HL-60 (cell line): ENCODE data around the gene RNF167.

Experiments
- GABPA ChIP-seq: IDR thresholded peaks from 2 replicates; pipeline ENCODE4 v1.6.1; 2012; ENCODE audit warnings: low read depth
- POLR2AphosphoS5 ChIP-seq: IDR thresholded peaks from 2 replicates; pipeline ENCODE4 v1.6.1; 2012; ENCODE audit warnings: low read depth
- REST ChIP-seq: IDR thresholded peaks from 2 replicates; pipeline ENCODE4 v1.6.1; 2012; ENCODE audit warnings: low read depth; ENCODE audit not compliant: insufficient replicate concordance
- SPI1 ChIP-seq: IDR thresholded peaks from 2 replicates; pipeline ENCODE4 v1.6.1; 2012; ENCODE audit warnings: low read depth, mild to moderate bottlenecking, borderline replicate concordance
- TF ChIP-seq, protein P1 (sequence below): IDR thresholded peaks from one replicate; pipeline ENCODE4 v1.5.1; 2011; ENCODE audit warnings: low read length, control low read depth, inconsistent platforms; ENCODE audit not compliant: insufficient read depth

GRCh38 chr17:4958102-4958501, 18.0 kb downstream of the RNF167 start:
- TF ChIP-seq POLR2AphosphoS5 (no peak), GABPA (no peak), REST (no peak), SPI1 (no peak)
- TF ChIP-seq, protein P1, sequence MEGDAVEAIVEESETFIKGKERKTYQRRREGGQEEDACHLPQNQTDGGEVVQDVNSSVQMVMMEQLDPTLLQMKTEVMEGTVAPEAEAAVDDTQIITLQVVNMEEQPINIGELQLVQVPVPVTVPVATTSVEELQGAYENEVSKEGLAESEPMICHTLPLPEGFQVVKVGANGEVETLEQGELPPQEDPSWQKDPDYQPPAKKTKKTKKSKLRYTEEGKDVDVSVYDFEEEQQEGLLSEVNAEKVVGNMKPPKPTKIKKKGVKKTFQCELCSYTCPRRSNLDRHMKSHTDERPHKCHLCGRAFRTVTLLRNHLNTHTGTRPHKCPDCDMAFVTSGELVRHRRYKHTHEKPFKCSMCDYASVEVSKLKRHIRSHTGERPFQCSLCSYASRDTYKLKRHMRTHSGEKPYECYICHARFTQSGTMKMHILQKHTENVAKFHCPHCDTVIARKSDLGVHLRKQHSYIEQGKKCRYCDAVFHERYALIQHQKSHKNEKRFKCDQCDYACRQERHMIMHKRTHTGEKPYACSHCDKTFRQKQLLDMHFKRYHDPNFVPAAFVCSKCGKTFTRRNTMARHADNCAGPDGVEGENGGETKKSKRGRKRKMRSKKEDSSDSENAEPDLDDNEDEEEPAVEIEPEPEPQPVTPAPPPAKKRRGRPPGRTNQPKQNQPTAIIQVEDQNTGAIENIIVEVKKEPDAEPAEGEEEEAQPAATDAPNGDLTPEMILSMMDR = no peak
